HG03060 (cell line): ENCODE results near the gene GABBR1.

Experiments
- ATAC-seq: cut with Tn5 transposase; IDR thresholded peaks from one replicate; pipeline ENCODE4 v1.9.1; 2021; ENCODE audit warnings: low read depth, moderate number of reproducible peaks; ENCODE audit not compliant: unreplicated experiment

GABBR1 gene

GRCh38 chr6:29625337-29625930, 7.5 kb downstream of the GABBR1 start:
- ATAC-seq, result no peak

GRCh38 chr6:29624520-29624961, 8.4 kb downstream of the GABBR1 start:
- ATAC-seq, result no peak

GRCh38 chr6:29620630-29621029, 12.4 kb downstream of the GABBR1 start:
- ATAC-seq, result no peak

- ATAC-seq, result no peak
Measured at GRCh38 chr6:29619578-29620160, 13.3 kb downstream of the GABBR1 start.

- no peak for ATAC-seq
Measured at GRCh38 chr6:29617782-29618554, 15.0 kb downstream of the GABBR1 start.

- ATAC-seq, result no peak
Measured at GRCh38 chr6:29611426-29611825, 21.6 kb downstream of the GABBR1 start.

GRCh38 chr6:29610540-29610939, 22.4 kb downstream of the GABBR1 start:
- no peak for ATAC-seq

- ATAC-seq, result no peak
Measured at GRCh38 chr6:29608131-29608530, 24.9 kb downstream of the GABBR1 start.

- ATAC-seq, result no peak
Measured at GRCh38 chr6:29603930-29604329, 29.1 kb downstream of the GABBR1 start.

- ATAC-seq, result no peak
Measured at GRCh38 chr6:29603456-29603855, 29.5 kb downstream of the GABBR1 start.

- ATAC-seq, result no peak
Measured at GRCh38 chr6:29602564-29603361, 30.2 kb downstream of the GABBR1 start.

- ATAC-seq, result no peak
Measured at GRCh38 chr6:29598172-29598747, 34.7 kb downstream of the GABBR1 start.

- no peak for ATAC-seq
Measured at GRCh38 chr6:29597184-29597583, 35.8 kb downstream of the GABBR1 start.

GRCh38 chr6:29596381-29596900, 36.5 kb downstream of the GABBR1 start:
- no peak for ATAC-seq

GRCh38 chr6:29593199-29593855, 39.7 kb downstream of the GABBR1 start:
- ATAC-seq, result no peak

- ATAC-seq, result no peak
Measured at GRCh38 chr6:29591677-29592076, 41.3 kb downstream of the GABBR1 start.

GRCh38 chr6:29590218-29590808, 42.7 kb downstream of the GABBR1 start:
- no peak for ATAC-seq

GRCh38 chr6:29589423-29590048, 43.4 kb downstream of the GABBR1 start:
- ATAC-seq, result no peak

- ATAC-seq, result no peak
Measured at GRCh38 chr6:29584821-29585220, 48.2 kb downstream of the GABBR1 start, which contains the start of gene OR2H2. Gene OR2H2, plus strand, starts transcription at chr6:29585121. Its CDS starts 2,824 bp downstream, at chr6:29587945.
